ENCODE measurements around the gene SOX3.

SOX3 gene

DNA sequence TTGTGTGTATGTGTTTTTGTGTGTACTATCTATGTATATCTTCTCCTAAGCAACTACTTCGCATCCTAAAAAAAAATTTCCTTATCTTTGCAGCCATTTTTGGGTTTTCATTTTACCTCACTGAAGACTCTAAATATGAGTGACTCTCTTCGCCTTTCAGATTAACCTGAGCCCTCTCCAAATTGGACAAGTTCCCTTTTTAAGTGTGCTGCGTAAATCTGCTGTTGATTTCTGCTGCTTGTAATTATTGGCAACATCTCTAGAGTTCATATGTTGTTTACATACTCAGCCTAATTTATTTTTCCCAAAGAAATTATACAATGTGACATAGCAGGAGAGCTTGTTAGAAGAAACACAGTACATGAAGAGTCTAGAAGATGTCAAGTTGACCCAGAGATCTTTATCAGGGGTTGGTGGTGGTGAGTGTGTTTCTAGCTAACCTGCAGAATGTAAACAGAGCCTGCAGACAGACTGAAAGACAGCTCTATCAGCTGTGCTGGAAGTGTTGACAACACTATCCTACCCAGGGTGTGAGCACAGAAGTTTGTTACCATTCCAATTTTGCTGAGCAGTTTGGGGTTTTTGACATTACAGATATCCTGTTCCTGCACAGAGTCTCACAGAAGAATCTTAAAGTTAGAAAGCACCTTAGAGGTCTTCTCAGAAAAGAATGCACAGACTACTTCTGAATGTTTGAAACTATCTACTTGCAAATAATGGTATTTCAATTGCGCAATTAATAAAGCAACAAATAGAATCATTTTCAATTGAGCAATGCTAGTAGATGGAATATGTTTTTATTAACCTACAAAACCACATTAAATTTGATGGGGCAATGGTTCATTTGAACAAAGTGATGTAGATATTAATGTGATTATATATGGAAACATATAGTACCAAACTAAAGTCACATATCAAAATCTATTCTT, 12.5 kb downstream of the SOX3 start:
- DNase-seq: no peak

DNA sequence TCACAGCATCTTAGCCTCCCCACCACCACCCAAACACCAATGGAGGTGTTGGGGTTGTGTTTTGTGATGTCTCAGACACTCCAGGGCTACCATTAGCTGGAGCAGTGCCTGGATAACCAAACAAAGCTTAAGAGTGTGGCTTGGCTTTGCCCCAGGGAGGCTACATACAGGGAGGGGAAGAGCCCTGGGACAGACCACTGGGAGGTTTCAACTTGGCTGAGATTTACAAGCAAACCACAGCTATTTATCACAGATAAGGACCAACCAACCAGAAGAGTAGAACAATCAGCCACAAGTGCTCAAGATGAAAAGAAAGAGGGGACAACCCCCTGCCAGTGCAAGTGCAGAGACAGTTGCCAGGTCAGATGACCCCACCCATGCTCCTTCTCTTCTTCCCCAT, 24.1 kb downstream of the SOX3 start:
- no peak for DNase-seq

DNA sequence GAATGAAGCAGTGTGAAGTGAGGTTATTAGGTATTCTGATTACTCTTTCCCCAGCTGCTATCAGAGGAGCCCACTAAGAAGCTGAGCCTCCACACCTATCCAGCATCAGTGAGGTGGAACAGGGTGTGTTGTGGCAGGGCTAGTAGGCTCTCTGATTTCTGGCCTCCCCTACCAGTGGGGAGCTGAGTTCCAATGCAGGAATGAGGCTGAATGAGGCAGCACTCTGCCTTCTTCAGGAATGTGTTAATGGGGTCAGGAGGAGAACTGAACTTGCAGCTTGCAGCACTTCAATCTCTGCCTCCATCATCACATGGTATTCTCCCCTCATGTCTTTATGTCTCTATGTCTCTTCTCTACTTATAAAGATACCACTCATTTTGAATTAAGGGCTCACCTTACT, 26.9 kb downstream of the SOX3 start:
- no peak for DNase-seq

DNA sequence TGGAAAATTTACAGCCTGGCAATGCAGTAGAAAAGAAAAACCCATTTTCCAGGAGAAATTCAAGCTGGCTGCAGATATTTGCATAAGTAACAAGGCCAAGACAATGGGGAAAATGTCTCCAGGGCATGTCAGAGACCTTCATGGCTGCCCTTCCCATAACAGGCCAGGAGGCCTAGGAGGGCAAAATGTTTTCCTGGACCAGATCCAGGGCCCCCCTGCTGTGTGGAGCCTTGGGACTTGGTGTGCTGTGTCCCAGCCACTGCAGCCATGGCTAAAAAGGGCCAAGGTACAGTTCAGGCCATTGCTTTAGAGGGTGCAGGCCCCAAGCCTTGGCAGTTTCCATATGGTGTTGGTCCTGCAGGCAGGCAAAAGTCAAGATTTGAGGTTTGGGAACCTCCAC, 29.8 kb downstream of the SOX3 start:
- DNase-seq: no peak

DNA sequence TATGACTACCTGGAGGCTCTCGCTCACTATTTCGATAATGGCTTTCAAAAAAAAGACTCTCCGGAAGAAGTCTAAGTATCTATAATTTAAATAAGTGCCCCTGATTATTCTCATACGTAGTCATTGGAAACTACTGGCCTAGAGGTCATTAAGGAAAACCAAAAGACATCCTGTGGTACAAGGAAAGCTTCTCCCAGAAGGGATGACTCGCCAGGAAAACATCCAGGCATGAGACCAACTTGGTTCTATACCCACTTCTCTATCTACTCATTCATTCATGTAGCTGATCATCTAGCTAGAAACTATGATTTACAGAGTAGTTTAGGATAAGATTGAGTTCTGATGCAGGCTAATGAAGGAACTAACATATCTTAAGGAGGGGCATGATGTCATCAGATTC, 37.7 kb downstream of the SOX3 start:
- DNase-seq: no peak

Data from OCI-M1 (cell line).